HG03064 (cell line): ENCODE data around the gene MYH13.
"Not testable (repeated sequence)": the region's sequence is repeated elsewhere in the genome, so short reads cannot be mapped to it uniquely, and the experiment has no call there.

Source experiments
- ATAC-seq: cut with Tn5 transposase; IDR thresholded peaks from one replicate; pipeline ENCODE4 v1.9.1; 2021; ENCODE audit warnings: low read depth; ENCODE audit not compliant: unreplicated experiment

MYH13 gene

DNA sequence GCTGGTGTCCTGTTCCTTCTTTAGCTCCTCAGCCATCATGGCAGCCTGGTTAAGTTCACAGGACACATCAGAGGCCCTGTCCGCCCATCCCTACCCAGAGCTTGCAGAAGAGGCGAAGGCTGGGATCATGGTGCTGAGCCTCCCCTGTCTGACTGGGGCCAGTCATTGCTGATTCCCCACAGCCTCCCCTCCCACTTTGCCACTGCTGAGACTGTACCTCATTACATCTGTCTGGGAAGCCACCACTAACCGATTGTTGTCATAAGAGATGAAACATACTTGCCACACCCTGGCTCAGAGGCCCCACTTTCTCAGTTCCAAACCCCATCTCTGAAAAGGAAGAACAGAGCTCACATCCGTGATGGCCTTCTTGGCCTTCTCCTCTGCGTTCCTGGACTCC is 66.2 kb downstream of the MYH13 start:
- no peak for ATAC-seq

DNA sequence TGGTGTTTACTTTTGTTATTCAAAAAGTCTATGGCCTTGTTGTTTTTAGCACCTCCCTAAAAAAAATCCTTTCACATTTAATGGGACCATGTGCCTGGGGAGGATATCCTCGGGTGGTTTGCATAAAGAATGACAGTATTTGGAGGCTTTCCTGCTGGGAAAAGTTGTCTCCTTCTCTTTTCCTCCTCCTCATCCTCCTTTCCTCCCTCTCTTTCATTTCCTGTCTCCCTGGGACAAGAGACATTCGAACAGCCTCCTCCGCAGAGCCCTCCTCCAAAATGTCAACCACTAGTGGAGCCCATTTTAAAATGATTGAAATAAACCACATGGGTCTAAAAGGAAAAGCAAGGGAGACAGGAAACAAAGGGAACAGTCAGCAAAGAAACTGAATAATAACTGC is 67.4 kb downstream of the MYH13 start:
- no peak for ATAC-seq

DNA sequence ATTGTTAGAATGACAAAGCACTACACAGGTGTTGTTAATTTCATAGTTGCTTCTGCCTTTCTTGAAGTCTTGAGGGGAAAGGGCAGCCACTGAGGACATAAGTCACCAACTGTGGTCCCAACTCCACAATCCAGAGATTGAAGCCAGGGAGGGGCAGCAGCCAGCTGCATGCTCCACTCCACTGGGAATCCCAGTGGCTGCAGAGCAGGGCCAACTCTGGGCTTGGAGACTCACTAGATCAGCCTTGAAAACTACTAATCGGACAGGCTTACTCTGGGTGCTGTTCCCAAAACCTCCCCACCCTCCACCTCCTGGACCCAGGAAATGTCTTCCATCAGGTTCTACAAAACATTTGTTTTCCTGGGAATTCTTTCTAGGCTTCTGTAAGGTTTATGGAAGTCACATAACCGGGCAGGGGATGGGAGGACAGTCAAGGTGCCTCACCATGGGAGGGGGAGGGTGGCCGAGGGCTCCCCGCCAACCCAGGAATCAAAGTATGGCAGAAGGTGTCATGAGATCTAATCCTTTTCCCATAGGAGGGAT is 68.0 kb downstream of the MYH13 start:
- no peak for ATAC-seq

DNA sequence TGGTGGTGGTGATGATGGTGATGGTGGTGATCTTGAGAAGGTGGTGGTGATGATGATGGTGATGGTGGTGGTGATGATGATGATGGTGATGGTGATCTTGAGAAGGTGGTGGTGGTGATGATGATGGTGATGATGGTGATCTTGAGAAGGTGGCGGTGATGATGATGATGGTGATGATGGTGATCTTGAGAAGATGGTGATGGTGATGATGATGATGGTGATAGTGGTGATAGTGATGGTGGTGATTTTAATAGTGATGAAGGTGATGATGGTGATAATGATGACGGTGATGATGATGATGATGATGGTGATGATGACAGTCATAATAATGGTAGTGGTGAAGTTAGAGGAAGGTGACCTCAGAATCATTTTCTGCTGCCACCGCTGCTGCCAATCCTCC is 75.1 kb downstream of the MYH13 start:
- no peak for ATAC-seq

DNA sequence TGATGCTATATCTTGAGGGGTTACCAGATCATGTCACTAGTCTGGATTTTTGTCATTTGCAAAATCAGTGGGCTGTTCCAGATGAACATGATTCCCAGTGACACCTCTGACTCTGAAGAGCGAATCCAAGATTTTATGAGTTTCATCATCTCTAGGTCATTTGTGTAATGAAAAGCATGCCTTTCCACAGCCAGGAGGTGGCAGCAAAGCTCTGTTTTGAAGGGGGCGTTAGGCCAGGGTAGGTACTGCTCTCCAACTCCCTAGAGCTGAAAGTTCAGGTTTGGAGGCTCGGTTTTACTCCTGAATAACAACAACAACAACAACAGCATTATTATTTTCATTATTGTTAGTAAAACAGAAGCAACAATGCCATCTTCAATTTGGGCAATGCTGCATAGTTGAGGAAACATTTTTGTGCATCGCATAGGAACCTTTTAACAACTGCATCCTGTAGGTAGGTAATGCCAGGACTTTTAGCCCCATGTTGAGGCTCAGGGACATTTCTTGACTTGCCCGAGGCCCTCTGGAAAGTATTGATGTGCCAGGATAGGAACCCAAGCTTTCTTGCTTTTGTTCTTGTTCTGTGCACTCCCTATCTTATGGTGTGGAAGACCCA is 77.0 kb downstream of the MYH13 start:
- ATAC-seq: no peak

DNA sequence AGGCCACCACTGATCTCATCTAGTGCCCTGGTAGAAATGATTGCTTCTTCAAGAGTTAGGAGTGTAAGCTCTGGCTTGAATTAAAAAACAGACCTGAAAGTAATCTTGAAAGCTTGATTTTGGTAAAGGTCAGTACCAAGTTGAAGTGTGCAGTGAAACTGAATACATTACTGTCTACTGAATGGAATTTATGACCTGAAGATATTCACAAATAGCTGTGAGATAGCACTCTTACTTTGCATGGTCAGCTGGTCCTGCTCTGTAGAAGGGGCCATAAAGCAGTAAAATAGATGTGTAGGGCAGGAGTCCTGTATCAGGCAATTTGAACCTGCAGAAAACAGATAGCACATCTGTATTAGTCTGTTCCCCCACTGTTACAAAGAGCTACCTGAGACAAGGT is 78.6 kb downstream of the MYH13 start:
- ATAC-seq: no peak

DNA sequence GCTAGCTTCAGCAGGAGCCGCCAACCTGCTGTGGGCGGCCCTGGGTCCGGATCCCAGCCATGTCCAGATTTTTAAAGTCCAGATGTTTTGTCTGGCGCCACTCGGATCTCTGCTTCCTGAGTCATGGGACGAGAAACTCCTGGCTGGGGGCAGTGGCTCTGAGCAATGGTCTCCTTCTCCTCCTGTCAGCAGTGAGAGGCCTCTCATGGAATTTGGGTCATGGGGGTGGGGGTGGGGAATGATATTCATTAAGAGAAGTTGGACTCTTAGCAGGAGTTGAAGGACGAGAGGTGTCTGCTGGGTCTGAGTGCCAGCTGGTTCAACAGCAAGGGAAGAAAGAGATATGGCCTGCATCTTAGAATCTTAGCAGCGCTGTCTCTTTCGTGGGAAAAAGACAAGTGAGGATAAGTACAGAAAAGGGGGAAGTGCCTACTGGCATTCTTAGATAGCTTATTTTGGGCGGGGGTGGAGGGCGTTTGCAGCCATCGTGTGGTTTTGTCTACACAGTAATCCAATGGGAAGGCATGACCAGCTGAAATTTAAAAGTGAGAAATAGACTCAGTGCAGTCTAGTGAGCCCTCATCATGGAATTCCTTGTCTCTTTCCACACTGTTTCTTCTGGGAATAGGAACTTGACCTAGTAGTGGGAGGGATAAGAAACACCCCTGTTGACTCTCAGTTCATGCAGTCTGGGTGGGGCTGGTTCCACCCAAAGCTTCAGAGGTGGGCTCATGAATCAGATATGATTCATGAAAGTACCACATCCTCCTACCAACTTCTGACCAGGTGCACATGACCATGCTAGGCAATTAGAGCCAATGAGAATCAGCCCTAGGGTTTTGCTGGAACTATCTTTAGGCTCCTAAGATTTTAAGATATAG is 80.5 kb downstream of the MYH13 start:
- peak; percentile 57 for ATAC-seq

DNA sequence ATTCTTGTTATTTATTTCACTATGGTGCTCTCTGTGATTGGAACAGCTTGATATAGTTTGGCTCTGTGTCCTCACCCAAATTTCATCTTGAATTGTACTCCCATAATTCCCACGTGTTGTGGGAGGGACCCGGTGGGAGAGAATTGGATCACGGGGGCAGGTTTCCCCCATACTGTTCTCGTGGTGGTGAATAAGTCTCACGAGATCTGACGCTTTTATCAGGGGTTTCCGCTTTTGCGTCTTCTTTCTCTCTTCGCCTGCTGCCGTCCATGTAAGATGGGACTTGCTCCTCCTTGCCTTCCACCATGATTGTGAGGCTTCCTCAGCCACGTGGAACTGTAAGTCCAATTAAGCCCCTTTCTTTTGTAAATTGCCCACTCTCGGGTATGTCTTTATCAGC is 81.2 kb downstream of the MYH13 start:
- ATAC-seq: not testable (repeated sequence)

DNA sequence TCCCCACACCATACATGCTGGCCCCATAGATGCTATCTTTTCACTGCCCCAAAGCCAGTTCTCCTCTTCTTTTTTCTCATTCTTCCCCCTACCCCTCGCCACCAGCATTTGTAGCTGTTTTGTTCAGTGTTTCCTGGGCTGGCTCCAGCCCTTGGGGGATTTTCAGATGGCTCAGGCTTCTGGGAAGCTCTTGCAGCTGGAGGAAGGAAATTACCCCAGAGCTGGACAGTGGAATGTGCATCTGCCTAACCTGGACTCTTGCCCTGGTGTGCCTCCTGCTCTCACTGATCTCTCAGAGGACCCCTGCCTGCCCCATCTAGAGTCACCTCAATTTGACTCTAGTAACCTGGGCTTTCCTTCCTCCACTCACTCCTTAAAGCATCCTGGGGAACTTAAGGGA is 82.8 kb downstream of the MYH13 start:
- no peak for ATAC-seq

DNA sequence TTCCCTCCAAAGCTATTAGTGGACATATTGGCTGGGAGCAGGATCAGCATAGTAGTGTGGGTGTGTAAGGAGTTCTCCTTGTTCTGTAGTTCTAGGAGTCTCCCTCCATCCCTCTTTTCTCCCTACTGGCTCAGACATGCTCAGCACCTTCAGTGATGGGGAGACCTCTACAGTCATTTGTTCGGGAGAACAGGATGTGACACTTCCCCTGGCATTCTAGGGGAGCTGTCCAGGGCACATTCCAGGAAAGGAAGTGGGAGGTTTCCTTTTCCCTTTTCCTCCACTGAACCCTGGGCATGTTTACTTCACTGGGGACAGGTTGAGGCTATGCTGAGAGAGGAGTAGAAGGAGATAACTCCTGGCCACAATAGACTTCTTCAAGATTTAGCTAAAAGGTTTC is 86.5 kb downstream of the MYH13 start:
- ATAC-seq: no peak

DNA sequence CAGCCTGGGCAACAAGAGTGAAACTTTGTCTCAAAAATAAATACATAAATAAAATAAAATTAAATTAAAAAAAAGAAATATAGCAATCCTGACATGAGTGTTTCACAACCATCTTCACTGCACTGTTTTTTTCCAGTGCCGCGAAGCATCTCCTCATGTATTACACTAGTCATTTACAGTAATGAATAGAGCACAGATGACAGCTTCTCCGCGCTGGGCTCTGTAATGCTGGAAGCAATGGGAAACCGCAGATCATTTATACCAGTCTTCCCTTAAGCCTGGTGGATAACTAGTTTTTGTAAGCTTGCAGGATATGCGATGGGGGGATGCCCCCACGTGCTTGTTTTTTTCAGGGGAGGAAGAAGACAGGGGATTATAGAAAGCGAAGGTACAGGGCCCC is 86.9 kb downstream of the MYH13 start:
- no peak for ATAC-seq

DNA sequence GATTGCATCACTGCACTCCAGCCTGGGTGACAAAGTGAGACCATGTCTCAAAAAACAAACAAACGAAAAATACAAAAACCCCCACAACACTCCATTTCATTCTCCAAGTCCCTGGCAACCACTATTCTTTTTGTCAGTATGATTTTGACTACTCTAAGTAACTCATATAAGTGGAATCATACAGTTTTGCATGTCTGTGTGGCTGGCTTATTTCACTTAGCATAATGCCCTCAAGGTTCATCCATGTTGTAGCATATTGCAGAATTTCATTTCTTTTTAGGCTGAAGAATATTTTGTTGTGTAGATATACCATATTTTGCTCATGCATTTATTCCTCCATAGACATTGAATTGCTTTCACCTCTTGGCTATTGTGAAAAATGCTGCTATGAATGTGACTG is 92.7 kb downstream of the MYH13 start:
- ATAC-seq: no peak

DNA sequence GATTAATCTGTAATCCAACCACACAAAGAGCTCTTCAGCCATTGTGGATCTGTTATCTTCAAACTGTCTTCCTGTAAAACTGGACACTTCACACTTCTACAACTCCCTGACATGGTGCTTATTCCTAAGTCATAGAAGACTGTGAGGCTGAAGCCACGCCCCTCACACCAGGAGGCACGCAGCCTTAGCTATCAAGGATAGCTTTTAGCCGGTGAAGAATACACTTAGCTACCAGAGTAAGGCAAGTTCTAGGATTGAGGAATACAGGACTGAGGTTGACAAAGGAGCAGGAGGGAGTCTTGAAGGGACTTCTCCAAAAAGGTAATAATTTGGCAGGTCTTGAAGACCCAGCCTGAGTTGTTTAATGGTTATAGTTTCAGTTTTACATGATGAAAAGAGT is 94.6 kb downstream of the MYH13 start:
- ATAC-seq: no peak

DNA sequence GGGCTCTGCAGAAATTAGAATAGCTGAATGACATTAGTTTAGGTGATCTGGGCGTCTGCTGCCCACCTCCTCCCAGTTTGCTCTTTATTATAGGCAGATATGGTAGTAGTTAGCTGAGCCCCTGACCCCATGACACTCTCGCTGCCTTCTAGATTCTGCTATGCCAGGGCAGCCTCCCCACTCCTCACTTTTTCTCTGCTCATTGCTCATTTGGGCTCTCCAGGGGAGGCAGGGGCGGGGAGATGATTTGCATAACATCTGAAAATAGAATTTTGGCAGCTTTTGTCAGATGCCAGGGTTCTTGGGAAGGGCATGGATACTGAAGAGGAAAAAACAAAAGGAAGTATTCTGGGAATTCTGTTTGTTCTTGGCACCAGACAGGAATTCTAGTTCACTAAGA is 96.4 kb downstream of the MYH13 start:
- ATAC-seq: no peak

DNA sequence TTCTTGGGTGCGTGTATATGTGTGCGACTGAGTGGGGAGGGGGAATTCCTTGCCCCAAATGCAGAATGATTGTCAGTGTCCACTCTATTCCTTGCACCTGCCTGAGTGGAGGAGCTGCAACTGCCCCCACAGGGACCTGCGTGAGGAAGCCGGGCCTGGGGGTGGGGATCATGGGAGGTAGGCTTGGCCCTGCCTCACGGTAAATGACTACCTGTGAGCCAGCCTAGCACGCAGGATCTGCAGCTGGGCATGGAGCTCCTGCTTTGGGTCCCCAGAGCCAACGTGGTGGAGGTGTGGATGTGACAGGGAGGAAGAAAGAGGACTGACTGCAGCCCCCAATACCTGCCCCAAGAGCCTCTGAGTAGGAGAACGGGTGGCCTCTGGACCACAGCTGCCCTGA is 97.4 kb downstream of the MYH13 start:
- no peak for ATAC-seq

DNA sequence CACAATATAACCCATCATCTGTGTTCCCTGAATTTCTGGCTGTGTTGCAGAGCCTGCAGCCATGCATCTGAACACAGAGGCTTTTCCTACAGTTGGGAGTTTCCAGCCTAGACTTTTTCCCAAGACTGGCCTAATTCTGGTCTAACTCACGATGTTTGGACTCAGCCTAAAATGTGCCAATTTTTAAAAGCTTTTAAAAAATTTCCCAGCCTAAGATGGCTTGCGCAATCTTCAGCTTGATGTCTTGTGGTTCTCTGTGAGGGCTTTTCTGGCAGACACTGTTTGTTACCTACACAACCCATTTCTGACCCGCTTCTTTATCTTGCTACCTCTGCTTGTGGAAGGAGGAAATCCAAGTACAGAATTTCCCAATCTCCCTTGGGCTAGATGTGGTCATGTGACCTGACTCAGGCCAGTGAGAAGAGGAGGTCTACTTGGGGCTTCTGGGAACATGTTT is 101.7 kb downstream of the MYH13 start:
- ATAC-seq: no peak

DNA sequence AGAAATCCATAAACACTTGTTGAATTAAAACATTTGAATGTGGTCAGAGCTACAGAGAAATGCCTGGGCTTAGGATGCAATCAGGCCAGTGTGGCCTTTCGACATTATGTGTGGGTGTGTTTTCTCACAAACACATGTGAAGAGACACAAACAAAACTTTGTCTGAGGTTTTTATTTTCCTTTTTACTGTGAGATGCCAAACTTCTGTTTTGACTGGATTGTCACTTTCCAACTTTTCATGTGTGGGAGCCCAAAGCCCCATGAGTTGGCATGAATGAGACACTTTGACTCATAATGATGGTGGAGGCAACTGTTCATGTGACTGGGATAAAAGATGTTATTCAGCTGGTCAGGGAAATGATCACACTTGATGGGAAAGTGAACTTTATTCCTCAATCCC is 102.5 kb downstream of the MYH13 start:
- no peak for ATAC-seq

DNA sequence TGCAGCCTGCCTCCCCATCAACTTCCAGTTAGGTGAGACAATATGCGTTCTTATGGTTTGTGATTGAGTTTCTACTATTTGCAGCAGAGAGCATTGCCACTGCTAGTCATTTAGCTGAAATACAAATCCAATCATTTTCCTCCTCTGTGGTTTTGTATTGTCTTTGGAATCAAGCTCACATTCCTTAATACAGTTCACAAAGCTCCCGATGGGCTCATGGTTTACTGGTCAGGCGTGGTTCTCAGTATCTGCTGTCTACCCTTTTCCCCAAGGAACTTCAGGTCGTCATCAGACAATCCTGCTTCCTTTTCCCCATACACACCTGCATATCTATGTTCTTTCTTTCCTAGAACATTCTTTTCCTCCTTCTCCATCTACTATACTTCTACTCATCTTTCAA is 104.8 kb downstream of the MYH13 start:
- no peak for ATAC-seq

DNA sequence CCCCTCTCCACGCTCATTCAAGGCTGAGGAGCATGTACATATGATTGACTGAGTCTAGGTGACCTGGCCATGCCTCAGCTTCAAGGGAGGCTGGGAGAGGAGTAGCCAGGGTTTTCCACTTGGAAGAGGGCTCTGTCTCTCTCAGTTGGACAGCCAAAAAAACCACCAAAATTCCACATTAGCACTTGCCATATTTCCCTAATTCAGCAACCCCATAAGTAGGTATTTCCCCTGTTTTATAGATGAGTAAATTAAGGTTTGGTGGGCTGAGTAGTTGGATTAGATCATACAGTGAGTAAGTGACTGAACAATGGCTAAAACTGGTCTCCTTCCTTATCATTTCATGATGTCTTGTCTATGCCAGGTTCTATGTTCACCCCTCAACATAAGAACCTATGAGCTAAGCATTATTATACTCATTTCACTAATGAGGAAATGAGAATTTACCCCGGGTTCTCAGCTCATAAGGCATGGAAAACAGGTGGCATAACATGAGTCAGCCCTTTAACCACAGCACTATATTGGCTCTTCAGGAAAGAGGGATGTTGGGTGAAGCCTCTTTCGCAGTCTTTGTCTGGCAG is 106.4 kb downstream of the MYH13 start:
- ATAC-seq: no peak

DNA sequence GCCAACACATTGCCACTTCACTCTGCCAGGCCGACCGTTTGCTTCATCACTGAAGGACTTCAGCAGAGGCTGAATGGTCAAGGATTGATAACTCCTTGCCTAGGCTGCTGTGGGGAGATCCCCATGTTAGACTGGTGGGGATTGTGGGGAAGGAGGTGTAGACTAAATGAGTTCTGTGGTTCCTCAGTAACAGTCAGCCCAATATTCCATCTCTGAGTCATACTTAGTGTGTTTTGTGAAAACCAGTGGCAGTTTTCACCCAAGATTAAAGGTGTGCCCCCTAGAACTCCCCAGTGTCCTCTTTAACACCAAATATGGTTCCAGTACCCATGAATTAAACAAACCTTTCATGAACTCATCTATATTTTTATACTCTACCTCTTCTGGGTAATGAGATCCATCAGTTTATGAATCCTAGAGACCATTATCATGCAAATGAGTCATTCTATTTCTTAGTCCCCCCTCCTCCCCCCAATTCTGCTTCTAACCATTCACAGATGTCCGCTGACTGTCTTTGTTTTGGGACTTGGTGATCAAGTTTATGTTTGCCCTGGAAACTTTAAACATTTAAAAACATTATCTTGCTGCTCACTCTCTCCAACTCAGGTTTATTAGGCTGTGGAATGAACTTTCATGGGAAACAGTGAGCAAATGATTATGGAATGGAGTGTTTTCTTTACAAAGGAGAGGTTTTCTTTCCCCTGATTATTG is 107.6 kb downstream of the MYH13 start:
- ATAC-seq: no peak

DNA sequence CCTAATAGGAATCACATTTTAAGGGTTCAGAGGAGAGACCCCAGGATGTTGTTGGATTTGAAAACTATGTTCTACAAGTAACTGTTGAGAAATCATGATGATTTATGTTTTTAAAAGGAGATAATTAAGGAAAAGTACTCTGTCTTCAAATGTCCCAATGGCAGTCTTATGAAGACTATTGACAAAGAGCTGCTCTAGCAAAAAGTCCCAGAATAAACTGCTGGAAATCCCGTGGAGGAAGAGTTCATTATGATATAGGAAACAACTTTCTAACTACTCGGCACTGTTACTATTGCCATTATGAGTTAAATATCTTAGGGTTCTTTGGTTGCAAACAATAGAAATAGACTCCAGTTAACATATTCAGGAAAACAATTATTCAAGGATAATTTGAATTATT is 108.8 kb downstream of the MYH13 start:
- no peak for ATAC-seq
